HepG2 (cell line): ENCODE measurements around the gene SEMA3G. TPM values are rescaled to one million over a fixed set of nuclear protein-coding genes. Genes with fewer than 3 reads are reported as not detected.

Experiments used
- ATAC-seq: fragments of 200-7000 bp; cut with Tn5 transposase; 3 replicates; pipeline ENCODE4 v1.9.1; 2020; ENCODE audit warnings: mild to moderate bottlenecking, moderate library complexity
- BruUV-seq: library from RNA; stranded (reverse); fragments of 400-500 nt; replicated peaks from 2 replicates; lab custom pipeline; 2021; lab: Mats Ljungman, UMichigan
- CTCF ChIA-PET: fragments of 300-600 bp; formaldehyde crosslinking; extraction: SDS; loops from one replicate; lab custom pipeline; 2021; ENCODE audit warnings: low total read pairs, inconsistent platforms, low intra/inter-chr PET ratio; lab: Yijun Ruan, JAX
- POLR2A ChIA-PET: fragments of 350-600 bp; sonication (Branson Sonifier 250); formaldehyde crosslinking; loops from one replicate; lab custom pipeline; 2020; ENCODE audit warnings: antibody characterized with exemption, inconsistent platforms; lab: Yijun Ruan, JAX
- DNase-seq: peaks from one replicate; pipeline ENCODE4 v3.0.0-alpha.2; 2015; ENCODE audit warnings: low spot score
- FAIRE-seq: peaks from 3 replicates; lab custom pipeline; 2011; peaks lifted over from hg19 to GRCh38; lab: Jason Lieb, UNC
- H2AFZ ChIP-seq: one replicate; pipeline ENCODE4 v1.6.1; 2011; ENCODE audit warnings: low read length, inconsistent platforms
- H3K27ac ChIP-seq: fragments of 300-600 bp; 3 replicates; pipeline ENCODE4 v1.8.0; 2011; ENCODE audit warnings: mixed run types, mild to moderate bottlenecking, mixed read lengths, low read length, inconsistent platforms; ENCODE audit not compliant: insufficient read depth; ENCODE audit errors: extremely low read length
- H3K27me3 ChIP-seq, 2 experiments: fragments of 200-600 bp in 1 of 2; 2 replicates in 1 of 2; 3 replicates in 1 of 2; pipeline versions ENCODE4 v1.6.0 to v1.8.0; 2011; ENCODE audit warnings: low read length in 2 of 2, mild to moderate bottlenecking in 2 of 2, moderate library complexity in 2 of 2, inconsistent platforms in 1 of 2; ENCODE audit not compliant: insufficient read depth in 2 of 2, control insufficient read depth in 1 of 2
- H3K36me3 ChIP-seq, 2 experiments: fragments of 200-600 bp in 1 of 2; replicated peaks in 1 of 2; 2 replicates in 1 of 2; 3 replicates in 1 of 2; pipeline versions ENCODE4 v1.5.1 to v1.8.0; 2011; ENCODE audit warnings: low read length in 2 of 2, inconsistent platforms in 1 of 2; ENCODE audit not compliant: insufficient read depth in 2 of 2, control insufficient read depth in 1 of 2
- H3K4me1 ChIP-seq: 2 replicates; pipeline ENCODE4 v1.5.1; 2012; ENCODE audit warnings: low read length, inconsistent platforms; ENCODE audit not compliant: insufficient read depth
- H3K4me2 ChIP-seq: 2 replicates; pipeline ENCODE4 v1.6.0; 2011; ENCODE audit warnings: low read depth, low read length, inconsistent platforms
- H3K4me3 ChIP-seq, 3 experiments: fragments of 200-600 bp in 1 of 3; sonication (generic), shearing (Covaris generic) in 1 of 3; replicated peaks in 1 of 3; 2 replicates each; pipeline ENCODE4 v1.5.1; 2011 to 2016; ENCODE audit warnings: low read length in 3 of 3, inconsistent platforms in 2 of 3, low read depth in 2 of 3, mild to moderate bottlenecking in 2 of 3, control low read depth in 1 of 3, mixed read lengths in 1 of 3; ENCODE audit not compliant: insufficient read depth in 1 of 3
- H3K79me2 ChIP-seq: one replicate; pipeline ENCODE4 v1.6.1; 2011; ENCODE audit warnings: low read length, inconsistent platforms; ENCODE audit not compliant: insufficient read depth
- H3K9ac ChIP-seq: 2 replicates; pipeline ENCODE4 v1.6.0; 2011; ENCODE audit warnings: mild to moderate bottlenecking, low read depth, low read length, inconsistent platforms; ENCODE audit not compliant: insufficient read depth
- H3K9me3 ChIP-seq: 2 replicates; pipeline ENCODE4 v1.5.1; 2012; ENCODE audit warnings: mild to moderate bottlenecking, low read length
- H4K20me1 ChIP-seq: 2 replicates; pipeline ENCODE4 v1.6.0; 2011; ENCODE audit warnings: inconsistent platforms, mild to moderate bottlenecking, low read length, moderate library complexity; ENCODE audit not compliant: insufficient read depth
- BRF2 ChIP-seq: sonication (generic); formaldehyde crosslinking; IDR thresholded peaks from 2 replicates; pipeline ENCODE4 v1.8.1; 2022; ENCODE audit warnings: mild to moderate bottlenecking, missing genetic modification reagents
- GLMP ChIP-seq: sonication (generic); formaldehyde crosslinking; IDR thresholded peaks from 2 replicates; pipeline ENCODE4 v1.9.0; 2021; ENCODE audit warnings: missing genetic modification reagents, mild to moderate bottlenecking, borderline replicate concordance
- IRF9 ChIP-seq: sonication (generic); formaldehyde crosslinking; IDR thresholded peaks from 2 replicates; pipeline ENCODE4 v1.8.0; 2022; ENCODE audit warnings: missing genetic modification reagents, mild to moderate bottlenecking, borderline replicate concordance
- JUNB ChIP-seq: sonication (generic); formaldehyde crosslinking; IDR thresholded peaks from 2 replicates; pipeline ENCODE4 v1.8.0; 2022; ENCODE audit warnings: missing genetic modification reagents, mild to moderate bottlenecking, borderline replicate concordance
- MIXL1 ChIP-seq: IDR thresholded peaks from 2 replicates; pipeline ENCODE4 v1.6.1; 2016
- NR2F2 ChIP-seq: IDR thresholded peaks from 2 replicates; pipeline ENCODE4 v1.6.1; 2012; ENCODE audit warnings: low read depth, inconsistent platforms, borderline replicate concordance
- PBX2 ChIP-seq: IDR thresholded peaks from 2 replicates; pipeline ENCODE4 v1.6.1; 2016; ENCODE audit warnings: control low read depth
- SP5 ChIP-seq: IDR thresholded peaks from 2 replicates; pipeline ENCODE4 v1.6.1; 2016; ENCODE audit warnings: low read depth, borderline replicate concordance
- ZNF318 ChIP-seq: sonication (generic); formaldehyde crosslinking; IDR thresholded peaks from 2 replicates; pipeline ENCODE4 v1.4.0; 2020; ENCODE audit warnings: mild to moderate bottlenecking, missing genetic modification reagents
- WGBS: methylation state at CpG from one replicate; pipeline ENCODE4 v1.1.6; 2017; ENCODE audit warnings: low lambda C conversion rate; 5-methylcytosine and 5-hydroxymethylcytosine counted together
- in situ Hi-C: cut with HindIII; loops from 2 replicates; pipeline ENCODE4 v1.10.0; 2017; ENCODE audit warnings: low pct_unique_long_range_greater_than_20kb; ENCODE audit not compliant: extremely low pct_ligation_motif_present
- intact Hi-C: fragments of 100-400 bp; cut with micrococcal nuclease; formaldehyde crosslinking; loops from one replicate; pipeline ENCODE4 v1.10.0; 2022; ENCODE audit not compliant: unreplicated experiment
- polyA plus RNA-seq, 8 experiments: library from polyadenylated mRNA; depleted of rRNA in 3 of 8; stranded (reverse) in 7 of 8; unstranded in 1 of 8; fragments of >200 nt; fragmentation: Illumina TruSeq in 4 of 8; extraction: Trizol in 4 of 8; gene quantifications; 2 replicates each; pipeline versions ENCODE4 v1.2.1 to v1.2.3, GENCODE V29; 2011 to 2016; ENCODE audit warnings: low read depth in 4 of 8, missing spikeins in 1 of 8, mixed read lengths in 1 of 8; ENCODE audit not compliant: insufficient read depth in 1 of 8
- total RNA-seq, 5 experiments: library from RNA; depleted of rRNA; stranded (reverse); fragments of >200 nt; fragmentation: Illumina TruSeq; extraction: Trizol; gene quantifications; 2 replicates each; pipeline ENCODE4 v1.2.3, GENCODE V29; 2016; ENCODE audit warnings: low read depth in 1 of 5

SEMA3G gene
- total and polyA plus RNA-seq, 2 of the 13 experiments (the other 11 are each of a cell fraction or from before 2014, with no cell fraction given): 6.1 to 8.3 TPM

- Histone ChIP-seq H3K4me2 (peak overlapping the region; percentile 93; the same call in 1 of the 2 replicates), H3K27me3 (no peaks in the 10 kb centered on the region; a peak in 1 of 5 replicates), H3K79me2 (peaks cover 9% of the 10 kb centered on the region), H4K20me1 (no peaks in the 10 kb centered on the region), H3K36me3 (no peaks in the 10 kb centered on the region), H3K4me3 (peak overlapping the region in 1 of 3 experiments; percentile 15; a peak in 1 of 6 replicates), H2AFZ (no peak overlapping the region), H3K27ac (no peak overlapping the region), H3K9ac (no peak overlapping the region), H3K9me3 (no peaks in the 10 kb centered on the region), H3K4me1 (peaks cover 92% of the 10 kb centered on the region)
- DNase-seq (peak; percentile 77), ATAC-seq (peak; percentile 37), FAIRE-seq (peak; percentile 82)
- in situ Hi-C loops: loop anchor here (10.0 kb wide), 1 partner anchor 233 kb away; the partner anchor contains the start of genes GNL3 and PBRM1
- WGBS: 66% methylated on average over 21 of the region's 24 CpGs
- intact Hi-C loops: no loop called here
- BruUV-seq: no TSS peak
- ChIA-PET CTCF (interaction anchor here (1.1 kb wide), 1 partner anchor 23 kb away, joined by 3 read pairs; no protein-coding TSS in a partner anchor), POLR2A (no interaction called here)
- TF ChIP-seq SP5 (peak; percentile 38; the same call in 1 of the 2 replicates), JUNB (CRISPR knock-in tag) (no peak), NR2F2 (peak; percentile 95), MIXL1 (CRISPR knock-in tag) (no peak), IRF9 (CRISPR knock-in tag) (no peak), ZNF318 (CRISPR knock-in tag) (no peak), BRF2 (no peak), PBX2 (no peak), GLMP (CRISPR knock-in tag) (no peak)
Observed at GRCh38 chr3:52451237-52452083, 6.6 kb upstream of the SEMA3G start.
